ENCODE measurements around the gene MTRR. TPM values are rescaled to one million over a fixed set of nuclear protein-coding genes. Genes with fewer than 3 reads are reported as not detected.

Gene MTRR
- total and polyA plus RNA-seq, 12 donors: 9.3 to 66.0 (median 38.2) TPM

DNA sequence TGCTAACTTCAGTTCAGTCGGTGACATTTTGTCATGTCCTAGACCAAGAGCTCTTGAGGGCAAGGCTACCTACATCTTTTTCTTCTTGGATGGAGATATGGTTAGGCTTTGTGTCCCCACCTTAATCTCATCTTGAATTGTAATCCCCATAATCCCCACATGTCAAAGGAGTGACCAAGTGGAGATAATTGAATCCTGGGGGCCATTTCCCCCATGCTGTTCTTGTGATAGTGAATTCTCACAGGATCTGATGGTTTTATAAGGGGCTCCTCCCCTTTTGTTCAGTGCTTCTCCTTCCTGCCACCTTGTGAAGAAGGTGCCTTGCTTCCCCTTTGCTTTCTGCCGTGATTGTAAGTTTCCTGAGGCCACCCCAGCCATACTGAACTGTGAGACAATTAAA lies 16.0 kb upstream of the MTRR start:
- no peaks in the 10 kb centered on the region for H3K9me3 ChIP-seq (replicated peaks in 1 of 3)
- no peak for TF ChIP-seq POLR2A (IDR thresholded peaks at IDR 0.05)
- TF ChIP-seq, protein P1, sequence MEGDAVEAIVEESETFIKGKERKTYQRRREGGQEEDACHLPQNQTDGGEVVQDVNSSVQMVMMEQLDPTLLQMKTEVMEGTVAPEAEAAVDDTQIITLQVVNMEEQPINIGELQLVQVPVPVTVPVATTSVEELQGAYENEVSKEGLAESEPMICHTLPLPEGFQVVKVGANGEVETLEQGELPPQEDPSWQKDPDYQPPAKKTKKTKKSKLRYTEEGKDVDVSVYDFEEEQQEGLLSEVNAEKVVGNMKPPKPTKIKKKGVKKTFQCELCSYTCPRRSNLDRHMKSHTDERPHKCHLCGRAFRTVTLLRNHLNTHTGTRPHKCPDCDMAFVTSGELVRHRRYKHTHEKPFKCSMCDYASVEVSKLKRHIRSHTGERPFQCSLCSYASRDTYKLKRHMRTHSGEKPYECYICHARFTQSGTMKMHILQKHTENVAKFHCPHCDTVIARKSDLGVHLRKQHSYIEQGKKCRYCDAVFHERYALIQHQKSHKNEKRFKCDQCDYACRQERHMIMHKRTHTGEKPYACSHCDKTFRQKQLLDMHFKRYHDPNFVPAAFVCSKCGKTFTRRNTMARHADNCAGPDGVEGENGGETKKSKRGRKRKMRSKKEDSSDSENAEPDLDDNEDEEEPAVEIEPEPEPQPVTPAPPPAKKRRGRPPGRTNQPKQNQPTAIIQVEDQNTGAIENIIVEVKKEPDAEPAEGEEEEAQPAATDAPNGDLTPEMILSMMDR (IDR thresholded peaks at IDR 0.05): no peak
- H3K36me3 ChIP-seq (replicated peaks in 1 of 2): no peaks in the 10 kb centered on the region
- intact Hi-C loops (cut with DNase I): no loop called here
- DNase-seq: no peak
- H3K27ac ChIP-seq: peak overlapping the region in 2 of 5 donors; percentile 26 to 58
- WGBS, 4 donors: 69 to 88% (median 78%) methylated on average over 2 of the region's 2 CpGs
- peaks cover 0 to 12% of the 10 kb centered on the region in 2 donors for H3K4me1 ChIP-seq (replicated peaks in 1 of 2)
- no peak overlapping the region for H3K4me3 ChIP-seq
- H3K27me3 ChIP-seq: no peaks in the 10 kb centered on the region

DNA sequence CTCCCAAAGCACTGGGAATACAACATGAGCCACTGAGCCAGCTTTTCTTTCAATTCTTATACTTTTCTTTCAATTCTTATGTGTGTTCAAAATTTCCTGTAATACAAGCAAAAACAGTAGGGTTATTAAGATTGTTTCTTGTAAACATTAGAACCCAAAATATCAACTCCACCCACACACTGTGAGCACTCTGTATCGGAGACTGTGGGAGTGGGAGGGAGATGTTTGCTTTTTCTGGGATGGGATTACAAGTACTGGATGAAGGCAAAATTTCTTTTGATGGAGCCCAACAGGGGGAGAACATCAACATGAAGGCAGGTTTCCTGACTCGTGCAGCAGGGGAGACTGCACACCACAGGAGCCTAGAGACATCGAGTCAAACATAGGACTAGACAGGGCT lies 13.3 kb upstream of the MTRR start:
- Histone ChIP-seq H3K4me1 (replicated peaks in 1 of 2) (peaks cover 0 to 7% of the 10 kb centered on the region in 2 donors), H3K36me3 (replicated peaks in 1 of 2) (peaks cover 0 to 11% of the 10 kb centered on the region in 2 donors), H3K27me3 (no peaks in the 10 kb centered on the region), H3K9me3 (replicated peaks in 1 of 3) (no peaks in the 10 kb centered on the region), H3K27ac (no peak overlapping the region), H3K4me3 (no peak overlapping the region)
- DNase-seq: no peak
- WGBS, 4 donors: 80 to 91% (median 83%) methylated on average over 3 of the region's 3 CpGs
- TF ChIP-seq POLR2A (IDR thresholded peaks at IDR 0.05): no peak
- TF ChIP-seq, protein P1 (IDR thresholded peaks at IDR 0.05): no peak
- intact Hi-C loops (cut with DNase I): no loop called here

DNA sequence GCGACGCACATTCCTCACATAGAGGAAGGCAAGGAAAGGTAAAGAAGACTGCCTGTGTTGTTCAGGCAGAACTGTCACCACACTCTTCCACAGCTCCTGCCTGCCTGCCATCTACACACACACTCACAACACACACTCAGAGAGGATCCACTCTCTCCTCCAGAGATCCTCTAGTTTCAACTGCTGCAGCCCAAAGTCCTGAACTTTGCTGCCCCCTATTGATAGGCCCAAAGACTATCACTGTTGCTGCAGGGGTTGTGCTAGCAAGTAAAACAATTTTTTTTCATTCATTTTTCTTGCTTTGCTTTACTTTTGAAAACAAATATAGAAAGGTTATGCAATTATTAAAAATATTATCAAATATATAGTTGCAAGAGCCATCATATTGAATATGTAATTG lies 12.1 kb upstream of the MTRR start:
- Histone ChIP-seq H3K4me1 (replicated peaks in 1 of 2) (peaks cover 0 to 7% of the 10 kb centered on the region in 2 donors), H3K27me3 (no peaks in the 10 kb centered on the region), H3K9me3 (replicated peaks in 1 of 3) (no peaks in the 10 kb centered on the region), H3K36me3 (replicated peaks in 1 of 2) (peaks cover 0 to 23% of the 10 kb centered on the region in 2 donors), H3K27ac (no peak overlapping the region), H3K4me3 (no peak overlapping the region)
- peak in 6 of 7 donors; percentile 21 to 47 (median 32) for DNase-seq
- TF ChIP-seq POLR2A (IDR thresholded peaks at IDR 0.05): no peak
- TF ChIP-seq, protein P1 (IDR thresholded peaks at IDR 0.05): peak; percentile 43 to 70 (median 60)
- intact Hi-C loops (cut with DNase I): no loop called here
- WGBS, 4 donors: 95 to 100% (median 96%) methylated on average over 2 of the region's 2 CpGs

DNA sequence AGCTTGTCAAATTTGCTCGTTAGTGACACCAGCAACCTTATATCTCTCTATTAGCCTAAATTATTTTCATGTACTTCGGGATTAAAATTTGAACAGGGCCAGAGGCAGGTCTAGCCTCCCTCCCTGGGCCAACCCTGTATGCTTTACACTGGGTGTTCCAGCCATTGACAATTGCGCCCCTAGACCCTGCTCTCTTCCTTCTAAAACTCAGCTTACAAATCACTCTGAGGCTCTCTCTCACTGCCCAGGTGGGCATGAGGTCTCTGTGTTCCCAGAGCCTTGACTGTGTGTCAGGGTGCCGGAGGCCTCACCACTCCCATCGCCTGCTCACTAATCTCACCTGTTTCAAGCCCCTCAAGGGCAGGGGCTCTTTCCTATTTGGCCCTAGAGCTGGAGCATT lies 11.6 kb upstream of the MTRR start:
- no peaks in the 10 kb centered on the region for H3K9me3 ChIP-seq (replicated peaks in 1 of 3)
- WGBS, 4 donors: 76 to 83% (median 78%) methylated on average over 5 of the region's 5 CpGs
- no peak overlapping the region for H3K27ac ChIP-seq
- H3K27me3 ChIP-seq: no peaks in the 10 kb centered on the region
- intact Hi-C loops (cut with DNase I): no loop called here
- peaks cover 0 to 4% of the 10 kb centered on the region in 2 donors for H3K4me1 ChIP-seq (replicated peaks in 1 of 2)
- no peak for DNase-seq
- H3K36me3 ChIP-seq (replicated peaks in 1 of 2): peaks cover 0 to 28% of the 10 kb centered on the region in 2 donors
- no peak overlapping the region for H3K4me3 ChIP-seq
- TF ChIP-seq, protein P1 (IDR thresholded peaks at IDR 0.05): no peak
- no peak for TF ChIP-seq POLR2A (IDR thresholded peaks at IDR 0.05)

Measured in adrenal gland (tissue), 12 donors.